Caco-2 (cell line): ENCODE data around the gene KRT2. TPM values are rescaled to one million over a fixed set of nuclear protein-coding genes. Genes with fewer than 3 reads are reported as not detected.

Source experiments
- BruUV-seq: library from RNA; stranded (reverse); fragments of 400-500 nt; replicated peaks from 2 replicates; lab custom pipeline; 2021; lab: Mats Ljungman, UMichigan
- CTCF ChIA-PET: fragments of 300-600 bp; sonication (Branson Sonifier 250); formaldehyde crosslinking; loops from one replicate; lab custom pipeline; 2022; ENCODE audit warnings: antibody characterized with exemption; lab: Charles Lee
- POLR2A ChIA-PET: fragments of 300-600 bp; sonication (Branson Sonifier 250); formaldehyde crosslinking; loops from one replicate; lab custom pipeline; 2022; ENCODE audit warnings: antibody characterized with exemption; lab: Charles Lee
- DNase-seq, 2 experiments: peaks; one replicate each; pipeline versions ENCODE4 v3.0.0 to v3.0.0-alpha.2; 2020 to 2022
- H3K27me3 ChIP-seq: replicated peaks from 2 replicates; pipeline ENCODE4 v1.6.0; 2011; ENCODE audit warnings: low read length; ENCODE audit not compliant: control insufficient read depth, insufficient read depth
- H3K36me3 ChIP-seq: 2 replicates; pipeline ENCODE4 v1.5.1; 2011; ENCODE audit warnings: low read length; ENCODE audit not compliant: control insufficient read depth, insufficient read depth
- H3K4me1 ChIP-seq: fragments of 250-450 bp; sonication (Bioruptor Pico); 2 replicates; pipeline ENCODE4 v1.5.1; 2020; ENCODE audit warnings: mild to moderate bottlenecking
- H3K4me3 ChIP-seq: 2 replicates; pipeline ENCODE4 v1.5.1; 2011; ENCODE audit warnings: low read depth, mild to moderate bottlenecking, control low read depth, low read length
- H3K9me3 ChIP-seq: fragments of 250-450 bp; sonication (Bioruptor Pico); 2 replicates; pipeline ENCODE4 v1.5.1; 2020; ENCODE audit warnings: mild to moderate bottlenecking, moderate library complexity
- H3K27ac Mint-ChIP-seq: one replicate; pipeline ENCODE4 v1.8.0; 2022; ENCODE audit warnings: mixed read lengths; ENCODE audit not compliant: unreplicated experiment
- H3K27me3 Mint-ChIP-seq: one replicate; pipeline ENCODE4 v1.8.0; 2022; ENCODE audit warnings: mixed read lengths; ENCODE audit not compliant: insufficient read depth, unreplicated experiment
- H3K36me3 Mint-ChIP-seq: one replicate; pipeline ENCODE4 v1.8.0; 2022; ENCODE audit warnings: mild to moderate bottlenecking, mixed read lengths; ENCODE audit not compliant: insufficient read depth, unreplicated experiment
- H3K4me1 Mint-ChIP-seq: one replicate; pipeline ENCODE4 v1.8.0; 2022; ENCODE audit warnings: low read depth, mixed read lengths; ENCODE audit not compliant: unreplicated experiment
- H3K4me3 Mint-ChIP-seq: one replicate; pipeline ENCODE4 v1.8.0; 2022; ENCODE audit warnings: mild to moderate bottlenecking, moderate library complexity, mixed read lengths; ENCODE audit not compliant: unreplicated experiment
- H3K9me3 Mint-ChIP-seq: one replicate; pipeline ENCODE4 v1.8.0; 2022; ENCODE audit warnings: mixed read lengths; ENCODE audit not compliant: unreplicated experiment
- CTCF ChIP-seq, 2 experiments: fragments of 200-600 bp in 1 of 2; IDR thresholded peaks; 1 replicate in 1 of 2; 2 replicates in 1 of 2; pipeline versions ENCODE4 v1.5.1 to v1.8.0; 2011 to 2022; ENCODE audit warnings: antibody characterized with exemption in 1 of 2, control low read depth in 1 of 2, inconsistent platforms in 1 of 2, low read depth in 1 of 2, low read length in 1 of 2, mild to moderate bottlenecking in 1 of 2, moderate library complexity in 1 of 2; ENCODE audit not compliant: insufficient read depth in 1 of 2, severe bottlenecking in 1 of 2, unreplicated experiment in 1 of 2
- intact Hi-C: fragments of 100-400 bp; cut with micrococcal nuclease; formaldehyde crosslinking; loops from one replicate; pipeline ENCODE4 v1.10.0; 2022; ENCODE audit not compliant: unreplicated experiment
- total RNA-seq: library from RNA; stranded (reverse); gene quantifications from 2 replicates; pipeline ENCODE4 v1.2.3, GENCODE V29; 2022

Gene KRT2
- total RNA-seq, 1 experiment from 2014 or later = not detected

DNA sequence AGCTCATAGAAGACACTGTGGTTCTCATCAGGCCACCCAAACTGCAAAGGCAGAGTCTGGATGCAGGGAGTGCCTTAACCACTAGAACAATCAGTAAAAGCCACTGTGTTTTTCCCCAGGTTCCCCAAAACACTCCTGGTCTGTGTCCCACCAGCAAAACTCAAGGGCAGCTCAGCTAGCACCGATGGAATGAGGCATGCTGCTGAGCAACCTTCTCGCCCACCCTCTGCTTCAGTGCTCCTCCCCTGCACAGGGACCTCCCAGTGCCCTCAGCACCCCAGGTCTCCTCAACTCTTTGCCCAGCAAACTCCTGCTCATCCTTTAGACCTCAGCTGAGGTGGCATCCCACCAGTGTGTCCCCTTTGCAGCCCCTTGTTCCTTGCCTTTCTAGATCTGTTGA is 47.4 kb upstream of the KRT2 start:
- Histone ChIP-seq H3K36me3 (no peaks in the 10 kb centered on the region), H3K4me3 (no peak overlapping the region), H3K9me3 (no peaks in the 10 kb centered on the region), H3K27me3 (no peaks in the 10 kb centered on the region; the same call in 1 of the 2 replicates), H3K4me1 (no peaks in the 10 kb centered on the region)
- H3K9me3 Mint-ChIP-seq = no peaks in the 10 kb centered on the region
- H3K4me1 Mint-ChIP-seq = no peaks in the 10 kb centered on the region
- no TSS peak for BruUV-seq
- no peaks in the 10 kb centered on the region for H3K36me3 Mint-ChIP-seq
- H3K27me3 Mint-ChIP-seq = peaks cover 10% of the 10 kb centered on the region
- no peak for TF ChIP-seq CTCF (IDR thresholded peaks at IDR 0.05; ENCODE audit: insufficient read depth in 1 of 2, low read depth in 1 of 2, low read length in 1 of 2, severe bottlenecking in 1 of 2, unreplicated experiment in 1 of 2)
- no peak for DNase-seq
- intact Hi-C loops = no loop called here
- ChIA-PET POLR2A (no interaction called here), CTCF (no interaction called here)
- no peak overlapping the region for H3K4me3 Mint-ChIP-seq
- H3K27ac Mint-ChIP-seq = no peak overlapping the region

DNA sequence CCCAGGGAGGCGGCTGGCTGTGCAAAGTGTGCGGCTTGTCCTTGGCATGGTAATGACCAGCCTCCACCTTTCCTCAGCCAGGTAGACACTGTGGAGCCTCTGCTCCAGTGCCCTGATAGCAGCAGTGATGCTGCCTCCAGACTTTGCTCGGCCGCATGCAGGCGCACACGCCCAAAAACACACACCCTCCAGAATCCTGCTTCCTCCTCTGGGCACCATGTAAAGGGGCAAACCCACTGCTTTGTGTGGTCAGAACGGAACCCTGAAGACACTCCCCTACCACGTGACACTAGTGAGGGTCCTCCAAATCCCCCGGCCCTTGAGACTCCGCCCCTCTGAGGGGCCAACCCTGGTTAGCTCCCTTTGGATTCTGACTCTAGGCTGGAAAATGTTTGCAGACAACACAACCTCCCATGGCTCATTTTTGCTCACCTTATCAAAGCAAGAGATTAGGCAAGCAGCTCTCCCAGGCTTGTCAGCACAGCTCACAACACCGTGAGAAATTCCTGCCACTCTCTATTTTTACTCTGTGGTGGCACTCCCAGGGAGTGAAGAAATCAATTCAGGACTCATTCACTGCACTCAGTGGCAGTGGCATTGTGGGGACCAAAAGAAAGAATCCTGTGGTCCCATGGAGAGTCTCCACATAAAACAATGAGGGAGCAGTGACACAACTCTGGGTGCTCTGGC is 46.8 kb upstream of the KRT2 start:
- POLR2A ChIA-PET = no interaction called here
- peaks cover 10% of the 10 kb centered on the region for H3K27me3 Mint-ChIP-seq
- no TSS peak for BruUV-seq

DNA sequence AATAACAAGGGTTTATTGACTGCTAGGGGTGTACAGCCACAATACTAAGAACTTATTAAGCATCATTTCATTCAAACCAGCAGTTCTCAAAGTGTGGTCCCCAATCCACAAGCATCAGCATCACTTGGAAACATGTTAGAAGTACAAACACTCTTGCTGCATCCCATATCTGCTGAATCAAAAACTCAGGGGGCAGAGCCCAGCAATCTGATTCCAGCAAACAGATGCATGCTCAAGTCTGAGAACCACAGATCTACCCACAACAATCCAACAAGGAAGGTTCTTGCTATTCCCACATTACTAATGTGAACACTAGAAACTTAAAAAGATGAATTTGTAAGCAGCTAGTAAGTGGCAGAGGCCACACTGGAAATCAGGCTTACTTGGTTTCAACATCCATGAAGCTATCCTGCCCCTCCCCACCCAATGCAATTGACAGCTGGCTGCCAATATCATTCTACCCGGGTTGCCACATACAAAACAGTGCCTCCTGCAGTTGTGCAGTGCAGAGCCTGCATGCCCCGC is 45.1 kb upstream of the KRT2 start:
- Mint-ChIP-seq H3K36me3 (no peaks in the 10 kb centered on the region), H3K4me3 (no peak overlapping the region), H3K27me3 (peaks cover 15% of the 10 kb centered on the region), H3K27ac (no peak overlapping the region), H3K9me3 (no peaks in the 10 kb centered on the region), H3K4me1 (no peaks in the 10 kb centered on the region)
- Histone ChIP-seq H3K4me3 (no peak overlapping the region), H3K27me3 (no peaks in the 10 kb centered on the region; the same call in 1 of the 2 replicates), H3K36me3 (no peaks in the 10 kb centered on the region), H3K4me1 (no peaks in the 10 kb centered on the region), H3K9me3 (no peaks in the 10 kb centered on the region)
- CTCF ChIA-PET = no interaction called here
- intact Hi-C loops = no loop called here
- TF ChIP-seq CTCF (IDR thresholded peaks at IDR 0.05; ENCODE audit: insufficient read depth in 1 of 2, low read depth in 1 of 2, low read length in 1 of 2, severe bottlenecking in 1 of 2, unreplicated experiment in 1 of 2) = no peak
- BruUV-seq = no TSS peak
- POLR2A ChIA-PET = no interaction called here
- no peak for DNase-seq

More for the DNA sequence above, 46.8 kb upstream of the KRT2 start:
- intact Hi-C loops = no loop called here
- H3K36me3 Mint-ChIP-seq = no peaks in the 10 kb centered on the region
- H3K9me3 Mint-ChIP-seq = no peaks in the 10 kb centered on the region
- DNase-seq = no peak
- H3K4me3 ChIP-seq = no peak overlapping the region
- CTCF ChIA-PET = no interaction called here
- no peaks in the 10 kb centered on the region; the same call in 1 of the 2 replicates for H3K27me3 ChIP-seq
- no peak overlapping the region for H3K27ac Mint-ChIP-seq
- no peak for TF ChIP-seq CTCF (IDR thresholded peaks at IDR 0.05; ENCODE audit: insufficient read depth in 1 of 2, low read depth in 1 of 2, low read length in 1 of 2, severe bottlenecking in 1 of 2, unreplicated experiment in 1 of 2)
- no peaks in the 10 kb centered on the region for H3K4me1 Mint-ChIP-seq
- no peaks in the 10 kb centered on the region for H3K4me1 ChIP-seq
- H3K4me3 Mint-ChIP-seq = no peak overlapping the region
- no peaks in the 10 kb centered on the region for H3K9me3 ChIP-seq
- no peaks in the 10 kb centered on the region for H3K36me3 ChIP-seq
